ENCODE measurements around the gene ABLIM1.

GRCh38 chr10:114486938-114487814, 170.9 kb downstream of the ABLIM1 start:
- TF ChIP-seq ZNF384 (IDR thresholded peaks at IDR 0.05) (no peak), BHLHE40 (IDR thresholded peaks at IDR 0.05; ENCODE audit: borderline replicate concordance) (no peak), FOXA1 (IDR thresholded peaks at IDR 0.05) (no peak)

Data from HEK293T (cell line).